Measurements from ENCODE around the gene ODAD4.

ODAD4 gene

GRCh38 chr17:41910701-41911391 is 19.6 kb upstream of the ODAD4 start:
- CTCF ChIA-PET, result interaction anchor here (0.5 kb wide), 1 partner anchor 36 kb away, joined by 8 read pairs; no protein-coding TSS in a partner anchor
- DNase-seq (ENCODE audit: low spot score), result peak; percentile 70
- peak overlapping the region; percentile 63 for H3K27ac ChIP-seq
- TF ChIP-seq CTCF (conservative IDR thresholded peaks at IDR 0.05; ENCODE audit: low read depth), result no peak
- POLR2A ChIA-PET (ENCODE audit: low non-redundant PET), result no interaction called here

- no peak for DNase-seq (ENCODE audit: low spot score)
- no peak for TF ChIP-seq CTCF (conservative IDR thresholded peaks at IDR 0.05; ENCODE audit: low read depth)
- no peak overlapping the region for H3K27ac ChIP-seq
- CTCF ChIA-PET, result no interaction called here
- POLR2A ChIA-PET (ENCODE audit: low non-redundant PET), result no interaction called here
These were observed 17.5 kb upstream of the ODAD4 start for GRCh38 chr17:41912925-41913324.

GRCh38 chr17:41913798-41914197 is 16.6 kb upstream of the ODAD4 start:
- ChIA-PET CTCF (interaction anchor here (0.5 to 0.7 kb wide), 2 partner anchors 8 to 1266 kb away, joined by 4 to 5 read pairs; no protein-coding TSS in a partner anchor), POLR2A (ENCODE audit: low non-redundant PET) (no interaction called here)
- H3K27ac ChIP-seq, result peak overlapping the region; percentile 42
- no peak for DNase-seq (ENCODE audit: low spot score)
- no peak for TF ChIP-seq CTCF (conservative IDR thresholded peaks at IDR 0.05; ENCODE audit: low read depth)

GRCh38 chr17:41914358-41914766 is 16.1 kb upstream of the ODAD4 start:
- ChIA-PET POLR2A (ENCODE audit: low non-redundant PET) (no interaction called here), CTCF (interaction anchor here (0.7 kb wide), 1 partner anchor 1266 kb away, joined by 5 read pairs; no protein-coding TSS in a partner anchor)
- no peak for DNase-seq (ENCODE audit: low spot score)
- peak overlapping the region; percentile 42 for H3K27ac ChIP-seq
- no peak for TF ChIP-seq CTCF (conservative IDR thresholded peaks at IDR 0.05; ENCODE audit: low read depth)

GRCh38 chr17:41915020-41915419 is 15.4 kb upstream of the ODAD4 start:
- H3K27ac ChIP-seq, result peak overlapping the region; percentile 50
- DNase-seq (ENCODE audit: low spot score), result no peak
- no peak for TF ChIP-seq CTCF (conservative IDR thresholded peaks at IDR 0.05; ENCODE audit: low read depth)
- POLR2A ChIA-PET (ENCODE audit: low non-redundant PET), result no interaction called here
- CTCF ChIA-PET, result no interaction called here

- no peak for DNase-seq (ENCODE audit: low spot score)
- TF ChIP-seq CTCF (conservative IDR thresholded peaks at IDR 0.05; ENCODE audit: low read depth), result no peak
- H3K27ac ChIP-seq, result peak overlapping the region; percentile 50
- ChIA-PET POLR2A (ENCODE audit: low non-redundant PET) (no interaction called here), CTCF (no interaction called here)
These were observed 14.9 kb upstream of the ODAD4 start for GRCh38 chr17:41915566-41915965.
